ENCODE results near the gene CABLES2.

- TF ChIP-seq, protein P1, sequence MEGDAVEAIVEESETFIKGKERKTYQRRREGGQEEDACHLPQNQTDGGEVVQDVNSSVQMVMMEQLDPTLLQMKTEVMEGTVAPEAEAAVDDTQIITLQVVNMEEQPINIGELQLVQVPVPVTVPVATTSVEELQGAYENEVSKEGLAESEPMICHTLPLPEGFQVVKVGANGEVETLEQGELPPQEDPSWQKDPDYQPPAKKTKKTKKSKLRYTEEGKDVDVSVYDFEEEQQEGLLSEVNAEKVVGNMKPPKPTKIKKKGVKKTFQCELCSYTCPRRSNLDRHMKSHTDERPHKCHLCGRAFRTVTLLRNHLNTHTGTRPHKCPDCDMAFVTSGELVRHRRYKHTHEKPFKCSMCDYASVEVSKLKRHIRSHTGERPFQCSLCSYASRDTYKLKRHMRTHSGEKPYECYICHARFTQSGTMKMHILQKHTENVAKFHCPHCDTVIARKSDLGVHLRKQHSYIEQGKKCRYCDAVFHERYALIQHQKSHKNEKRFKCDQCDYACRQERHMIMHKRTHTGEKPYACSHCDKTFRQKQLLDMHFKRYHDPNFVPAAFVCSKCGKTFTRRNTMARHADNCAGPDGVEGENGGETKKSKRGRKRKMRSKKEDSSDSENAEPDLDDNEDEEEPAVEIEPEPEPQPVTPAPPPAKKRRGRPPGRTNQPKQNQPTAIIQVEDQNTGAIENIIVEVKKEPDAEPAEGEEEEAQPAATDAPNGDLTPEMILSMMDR (IDR thresholded peaks at IDR 0.05): no peak
- TF ChIP-seq POLR2A (IDR thresholded peaks at IDR 0.05): no peak
These were observed 57.5 kb downstream of the CABLES2 start for GRCh38 chr20:62349556-62350097.
